ENCODE data around the gene SLC45A2. TPM values are rescaled to one million over a fixed set of nuclear protein-coding genes. Genes with fewer than 3 reads are reported as not detected.

The SLC45A2 gene
- total and polyA plus RNA-seq, 9 of the 15 experiments (the other 6 are each of a cell fraction or from before 2014, with no cell fraction given): 0.03 to 0.29 (median 0.14) TPM; not detected in 4

- Histone ChIP-seq H3K9me3 (replicated peaks; ENCODE audit: control insufficient read depth, insufficient read depth, low read depth, low read length) (no peaks in the 10 kb centered on the region), H2AFZ (ENCODE audit: low read depth, low read length) (no peak overlapping the region), H3K9me1 (ENCODE audit: control insufficient read depth, insufficient read depth, low read length) (no peaks in the 10 kb centered on the region), H3K36me3 (ENCODE audit: control insufficient read depth, insufficient read depth, low read length) (no peaks in the 10 kb centered on the region), H3K4me3 (no peak overlapping the region), H3K4me2 (ENCODE audit: insufficient read depth, low read length) (no peak overlapping the region), H4K20me1 (replicated peaks; ENCODE audit: control insufficient read depth, insufficient read depth, low read length) (no peaks in the 10 kb centered on the region), H3K9ac (ENCODE audit: insufficient read depth in 1 of 2, low read depth in 2 of 2, low read length in 2 of 2) (no peak overlapping the region), H3K79me2 (ENCODE audit: control insufficient read depth, insufficient read depth, low read length) (no peaks in the 10 kb centered on the region), H3K27ac (ENCODE audit: extremely low read depth, low read depth, low read length) (no peak overlapping the region), H3K4me1 (replicated peaks in 1 of 2; ENCODE audit: control insufficient read depth in 2 of 2, insufficient read depth in 2 of 2, low read length in 2 of 2) (no peaks in the 10 kb centered on the region), H3K27me3 (ENCODE audit: control insufficient read depth in 2 of 2, insufficient read depth in 2 of 2, low read length in 2 of 2) (peaks cover 0 to 3% of the 10 kb centered on the region in 2 experiments; a peak in 1 of 5 replicates)
- no peak for ATAC-seq
- CTCF ChIA-PET (ENCODE audit: low intra/inter-chr PET ratio): no interaction called here
- FAIRE-seq: no peak
- DNase-seq (ENCODE audit: extremely low read depth in 1 of 4, low spot score in 3 of 4): no peak
- 1% methylated on average over 5 of the region's 5 CpGs for WGBS (ENCODE audit: insufficient coverage, low coverage, missing lambda C conversion rate)
- POLR2A ChIA-PET: no interaction called here
- intact Hi-C loops (cut with micrococcal nuclease) (no loop called here), in situ Hi-C loops (cut with MboI) (no loop called here)
- BruUV-seq (replicated peaks): no TSS peak
- no peak for TF ChIP-seq NFXL1 (CRISPR knock-in tag; IDR thresholded peaks at IDR 0.05)
- no peak for TF ChIP-seq ZNF324 (CRISPR knock-in tag; IDR thresholded peaks at IDR 0.05)
- no peak for TF ChIP-seq ATF2 (CRISPR knock-in tag; IDR thresholded peaks at IDR 0.05)
- no peak for TF ChIP-seq ARID2 (IDR thresholded peaks at IDR 0.05)
- no peak for TF ChIP-seq CEBPB (tag; IDR thresholded peaks at IDR 0.05)
- TF ChIP-seq CBFA2T2 (conservative IDR thresholded peaks at IDR 0.05): no peak
- TF ChIP-seq, protein P1, sequence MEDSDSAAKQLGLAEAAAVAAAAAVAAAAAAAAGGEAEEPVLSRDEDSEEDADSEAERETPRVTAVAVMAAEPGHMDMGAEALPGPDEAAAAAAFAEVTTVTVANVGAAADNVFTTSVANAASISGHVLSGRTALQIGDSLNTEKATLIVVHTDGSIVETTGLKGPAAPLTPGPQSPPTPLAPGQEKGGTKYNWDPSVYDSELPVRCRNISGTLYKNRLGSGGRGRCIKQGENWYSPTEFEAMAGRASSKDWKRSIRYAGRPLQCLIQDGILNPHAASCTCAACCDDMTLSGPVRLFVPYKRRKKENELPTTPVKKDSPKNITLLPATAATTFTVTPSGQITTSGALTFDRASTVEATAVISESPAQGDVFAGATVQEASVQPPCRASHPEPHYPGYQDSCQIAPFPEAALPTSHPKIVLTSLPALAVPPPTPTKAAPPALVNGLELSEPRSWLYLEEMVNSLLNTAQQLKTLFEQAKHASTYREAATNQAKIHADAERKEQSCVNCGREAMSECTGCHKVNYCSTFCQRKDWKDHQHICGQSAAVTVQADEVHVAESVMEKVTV (CRISPR knock-in tag; IDR thresholded peaks at IDR 0.05): no peak
- no peak for TF ChIP-seq TFAM (CRISPR knock-in tag; conservative IDR thresholded peaks at IDR 0.05)
- TF ChIP-seq ZNF586 (CRISPR knock-in tag; conservative IDR thresholded peaks at IDR 0.05): no peak
- no peak for TF ChIP-seq FOSL1 (tag; conservative IDR thresholded peaks at IDR 0.05)
- TF ChIP-seq, protein P2, sequence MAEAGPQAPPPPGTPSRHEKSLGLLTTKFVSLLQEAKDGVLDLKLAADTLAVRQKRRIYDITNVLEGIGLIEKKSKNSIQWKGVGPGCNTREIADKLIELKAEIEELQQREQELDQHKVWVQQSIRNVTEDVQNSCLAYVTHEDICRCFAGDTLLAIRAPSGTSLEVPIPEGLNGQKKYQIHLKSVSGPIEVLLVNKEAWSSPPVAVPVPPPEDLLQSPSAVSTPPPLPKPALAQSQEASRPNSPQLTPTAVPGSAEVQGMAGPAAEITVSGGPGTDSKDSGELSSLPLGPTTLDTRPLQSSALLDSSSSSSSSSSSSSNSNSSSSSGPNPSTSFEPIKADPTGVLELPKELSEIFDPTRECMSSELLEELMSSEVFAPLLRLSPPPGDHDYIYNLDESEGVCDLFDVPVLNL (CRISPR knock-in tag; IDR thresholded peaks at IDR 0.05; ENCODE audit: low read depth): no peak
- no peak for TF ChIP-seq ZNF778 (CRISPR knock-in tag; IDR thresholded peaks at IDR 0.05)
- TF ChIP-seq SIN3B (IDR thresholded peaks at IDR 0.05; ENCODE audit: low read depth): no peak
- TF ChIP-seq SETDB1 (IDR thresholded peaks at IDR 0.05; ENCODE audit: low read length): no peak
- no peak for TF ChIP-seq FOXP4 (CRISPR knock-in tag; IDR thresholded peaks at IDR 0.05; ENCODE audit: borderline replicate concordance)
- no peak for TF ChIP-seq BCL6 (CRISPR knock-in tag; IDR thresholded peaks at IDR 0.05)
Observed at GRCh38 chr5:34016222-34016621, 31.7 kb upstream of the SLC45A2 start.

Measured in K562 (cell line).